ENCODE measurements around the gene TBXA2R. TPM values are rescaled to one million over a fixed set of nuclear protein-coding genes. Genes with fewer than 3 reads are reported as not detected.

The TBXA2R gene
- total and polyA plus RNA-seq, 4 experiments from 2014 or later = 0.35 to 1.1 (median 0.67) TPM

- ChIA-PET POLR2A (ENCODE audit: partially characterized antibody) (no interaction called here), CTCF (ENCODE audit: partially characterized antibody) (interaction anchor here (0.7 to 3.5 kb wide), 5 partner anchors 10 to 73 kb away, joined by 3 to 10 read pairs (median 7); partner anchors contain the start of gene GIPC3)
- intact Hi-C loops (cut with micrococcal nuclease) = loop anchor here (1.0 kb wide), 1 partner anchor 74 kb away; no protein-coding TSS in a partner anchor
- no peak overlapping the region for H3K4me3 Mint-ChIP-seq
- H3K4me1 Mint-ChIP-seq = peaks cover 1 to 11% (median 2%) of the 10 kb centered on the region in 4 donors
- H3K36me3 ChIP-seq (ENCODE audit: insufficient read depth, low read length) = peaks cover 4% of the 10 kb centered on the region
- no peak overlapping the region for H3K27ac Mint-ChIP-seq
- no peak overlapping the region for H3K27ac ChIP-seq (ENCODE audit: low read depth, low read length)
- H3K27me3 ChIP-seq (ENCODE audit: insufficient read depth, low read length) = no peaks in the 10 kb centered on the region
- H3K36me3 Mint-ChIP-seq = peaks cover 0 to 21% of the 10 kb centered on the region in 2 donors
- no peak for DNase-seq
- no peaks in the 10 kb centered on the region for H3K9me3 ChIP-seq (ENCODE audit: control insufficient read depth in 1 of 2, low read length in 2 of 2)
- H3K9me3 Mint-ChIP-seq = peaks cover 0 to 2% (median 0%) of the 10 kb centered on the region in 8 donors
- no peak overlapping the region for H3K4me3 ChIP-seq (ENCODE audit: low read length in 2 of 2)
- H3K27me3 Mint-ChIP-seq = no peaks in the 10 kb centered on the region
- peaks cover under 1% of the 10 kb centered on the region for H3K4me1 ChIP-seq (ENCODE audit: insufficient read depth, low read length)
Measured at GRCh38 chr19:3618811-3619630, 12.3 kb upstream of the TBXA2R start.

- no peak overlapping the region for H3K4me3 ChIP-seq (ENCODE audit: low read length in 2 of 2)
- no peak overlapping the region for H3K27ac ChIP-seq (ENCODE audit: low read depth, low read length)
- Mint-ChIP-seq H3K27me3 (no peaks in the 10 kb centered on the region), H3K27ac (no peak overlapping the region), H3K4me1 (peaks cover 0 to 9% (median 2%) of the 10 kb centered on the region in 4 donors), H3K36me3 (peaks cover 0 to 25% of the 10 kb centered on the region in 2 donors), H3K9me3 (peaks cover 0 to 2% (median 0%) of the 10 kb centered on the region in 8 donors), H3K4me3 (no peak overlapping the region)
- intact Hi-C loops (cut with micrococcal nuclease) = loop anchor here (1.0 kb wide), 1 partner anchor 73 kb away; no protein-coding TSS in a partner anchor
- no peaks in the 10 kb centered on the region for H3K4me1 ChIP-seq (ENCODE audit: insufficient read depth, low read length)
- peaks cover 4% of the 10 kb centered on the region for H3K36me3 ChIP-seq (ENCODE audit: insufficient read depth, low read length)
- H3K27me3 ChIP-seq (ENCODE audit: insufficient read depth, low read length) = no peaks in the 10 kb centered on the region
- no peaks in the 10 kb centered on the region for H3K9me3 ChIP-seq (ENCODE audit: control insufficient read depth in 1 of 2, low read length in 2 of 2)
- peak in 4 of 5 donors; percentile 24 to 44 (median 30) for DNase-seq
- ChIA-PET CTCF (ENCODE audit: partially characterized antibody) (interaction anchor here (0.7 to 3.5 kb wide), 5 partner anchors 9 to 72 kb away, joined by 3 to 10 read pairs (median 7); partner anchors contain the start of gene GIPC3), POLR2A (ENCODE audit: partially characterized antibody) (no interaction called here)
Measured at GRCh38 chr19:3618144-3618810, 11.6 kb upstream of the TBXA2R start.

- H3K36me3 Mint-ChIP-seq = peaks cover 0 to 19% of the 10 kb centered on the region in 2 donors
- H3K27ac Mint-ChIP-seq = no peak overlapping the region
- H3K27me3 Mint-ChIP-seq = no peaks in the 10 kb centered on the region
- H3K27ac ChIP-seq (ENCODE audit: low read depth, low read length) = no peak overlapping the region
- H3K4me1 Mint-ChIP-seq = peaks cover 0 to 9% (median 2%) of the 10 kb centered on the region in 4 donors
- H3K4me1 ChIP-seq (ENCODE audit: insufficient read depth, low read length) = no peaks in the 10 kb centered on the region
- H3K9me3 ChIP-seq (ENCODE audit: control insufficient read depth in 1 of 2, low read length in 2 of 2) = no peaks in the 10 kb centered on the region
- H3K27me3 ChIP-seq (ENCODE audit: insufficient read depth, low read length) = no peaks in the 10 kb centered on the region
- ChIA-PET POLR2A (ENCODE audit: partially characterized antibody) (interaction anchor here (1.0 kb wide), 1 partner anchor 12 kb away, joined by 4 read pairs; no protein-coding TSS in a partner anchor), CTCF (ENCODE audit: partially characterized antibody) (interaction anchor here (1.4 kb wide), 1 partner anchor 72 kb away, joined by 4 read pairs; no protein-coding TSS in a partner anchor)
- H3K36me3 ChIP-seq (ENCODE audit: insufficient read depth, low read length) = peaks cover 4% of the 10 kb centered on the region
- H3K4me3 ChIP-seq (ENCODE audit: low read length in 2 of 2) = no peak overlapping the region
- DNase-seq = no peak
- intact Hi-C loops (cut with micrococcal nuclease) = no loop called here
- peaks cover 0 to 2% (median 0%) of the 10 kb centered on the region in 8 donors for H3K9me3 Mint-ChIP-seq
- H3K4me3 Mint-ChIP-seq = no peak overlapping the region
Measured at GRCh38 chr19:3617463-3617862, 10.8 kb upstream of the TBXA2R start.

- H3K9me3 ChIP-seq (ENCODE audit: control insufficient read depth in 1 of 2, low read length in 2 of 2) = no peaks in the 10 kb centered on the region
- H3K9me3 Mint-ChIP-seq = peaks cover 0 to 2% (median 0%) of the 10 kb centered on the region in 8 donors
- H3K4me3 Mint-ChIP-seq = no peak overlapping the region
- peak overlapping the region in 1 of 7 donors; percentile 42 for H3K27ac Mint-ChIP-seq
- H3K36me3 Mint-ChIP-seq = peaks cover 7 to 17% of the 10 kb centered on the region in 2 donors
- H3K36me3 ChIP-seq (ENCODE audit: insufficient read depth, low read length) = no peaks in the 10 kb centered on the region
- no peaks in the 10 kb centered on the region for H3K4me1 ChIP-seq (ENCODE audit: insufficient read depth, low read length)
- no peak overlapping the region for H3K4me3 ChIP-seq (ENCODE audit: low read length in 2 of 2)
- H3K27ac ChIP-seq (ENCODE audit: low read depth, low read length) = no peak overlapping the region
- H3K27me3 ChIP-seq (ENCODE audit: insufficient read depth, low read length) = no peaks in the 10 kb centered on the region
- CTCF ChIA-PET (ENCODE audit: partially characterized antibody) = interaction anchor here (1.4 kb wide), 1 partner anchor 70 kb away, joined by 4 read pairs; no protein-coding TSS in a partner anchor
- no peaks in the 10 kb centered on the region for H3K27me3 Mint-ChIP-seq
- no peak for DNase-seq
- intact Hi-C loops (cut with micrococcal nuclease) = no loop called here
- H3K4me1 Mint-ChIP-seq = peaks cover 0 to 9% (median 1%) of the 10 kb centered on the region in 4 donors
- POLR2A ChIA-PET (ENCODE audit: partially characterized antibody) = no interaction called here
Measured at GRCh38 chr19:3615524-3616135, 9.0 kb upstream of the TBXA2R start.

GRCh38 chr19:3614858-3615505 is 8.3 kb upstream of the TBXA2R start:
- Histone ChIP-seq H3K4me1 (ENCODE audit: insufficient read depth, low read length) (no peaks in the 10 kb centered on the region), H3K27me3 (ENCODE audit: insufficient read depth, low read length) (no peaks in the 10 kb centered on the region), H3K9me3 (ENCODE audit: control insufficient read depth in 1 of 2, low read length in 2 of 2) (no peaks in the 10 kb centered on the region), H3K36me3 (ENCODE audit: insufficient read depth, low read length) (no peaks in the 10 kb centered on the region), H3K27ac (ENCODE audit: low read depth, low read length) (no peak overlapping the region), H3K4me3 (ENCODE audit: low read length in 2 of 2) (no peak overlapping the region)
- Mint-ChIP-seq H3K27ac (peak overlapping the region in 1 of 7 donors; percentile 42), H3K9me3 (peaks cover 0 to 2% (median 0%) of the 10 kb centered on the region in 8 donors), H3K36me3 (peaks cover 10 to 17% of the 10 kb centered on the region in 2 donors), H3K4me1 (peaks cover 0 to 9% (median 1%) of the 10 kb centered on the region in 4 donors), H3K4me3 (no peak overlapping the region), H3K27me3 (no peaks in the 10 kb centered on the region)
- ChIA-PET CTCF (ENCODE audit: partially characterized antibody) (no interaction called here), POLR2A (ENCODE audit: partially characterized antibody) (no interaction called here)
- intact Hi-C loops (cut with micrococcal nuclease) = no loop called here
- DNase-seq = no peak

- no peaks in the 10 kb centered on the region for H3K9me3 ChIP-seq (ENCODE audit: control insufficient read depth in 1 of 2, low read length in 2 of 2)
- no peak overlapping the region for H3K4me3 ChIP-seq (ENCODE audit: low read length in 2 of 2)
- Mint-ChIP-seq H3K4me1 (peaks cover 0 to 9% (median 4%) of the 10 kb centered on the region in 4 donors), H3K27me3 (no peaks in the 10 kb centered on the region), H3K36me3 (peaks cover 10 to 15% of the 10 kb centered on the region in 2 donors), H3K4me3 (no peak overlapping the region), H3K9me3 (peaks cover 0 to 2% (median 0%) of the 10 kb centered on the region in 8 donors), H3K27ac (no peak overlapping the region)
- POLR2A ChIA-PET (ENCODE audit: partially characterized antibody) = no interaction called here
- H3K27me3 ChIP-seq (ENCODE audit: insufficient read depth, low read length) = no peaks in the 10 kb centered on the region
- no peaks in the 10 kb centered on the region for H3K36me3 ChIP-seq (ENCODE audit: insufficient read depth, low read length)
- CTCF ChIA-PET (ENCODE audit: partially characterized antibody) = no interaction called here
- no peaks in the 10 kb centered on the region for H3K4me1 ChIP-seq (ENCODE audit: insufficient read depth, low read length)
- intact Hi-C loops (cut with micrococcal nuclease) = no loop called here
- no peak for DNase-seq
- H3K27ac ChIP-seq (ENCODE audit: low read depth, low read length) = no peak overlapping the region
Measured at GRCh38 chr19:3613818-3614661, 7.4 kb upstream of the TBXA2R start.
